H1 (cell line): ENCODE data around the gene C14orf93.

ENCODE experiments used
- BRCA1 ChIP-seq: IDR thresholded peaks from 2 replicates; pipeline ENCODE4 v1.6.1; 2012; ENCODE audit warnings: low read depth, low read length, improper control_type of control experiment
- CHD2 ChIP-seq: IDR thresholded peaks from 2 replicates; pipeline ENCODE4 v1.6.1; 2012; ENCODE audit warnings: low read length, improper control_type of control experiment
- CREB1 ChIP-seq: IDR thresholded peaks from 2 replicates; pipeline ENCODE4 v1.6.1; 2012; ENCODE audit warnings: inconsistent platforms
- EZH2 ChIP-seq: fragments of 200-600 bp; sonication (generic); IDR thresholded peaks from 2 replicates; pipeline ENCODE4 v1.7.1; 2012; ENCODE audit warnings: low read depth, mild to moderate bottlenecking, moderate library complexity, low read length, inconsistent platforms; ENCODE audit not compliant: severe bottlenecking
- POLR2A ChIP-seq, 2 experiments: IDR thresholded peaks; 1 replicate in 1 of 2; 2 replicates in 1 of 2; pipeline ENCODE4 v1.6.1; 2011; ENCODE audit warnings: low read depth in 2 of 2, low read length in 2 of 2, mild to moderate bottlenecking in 2 of 2; ENCODE audit errors: control extremely low read depth in 1 of 2
- POLR2AphosphoS5 ChIP-seq: IDR thresholded peaks from 2 replicates; pipeline ENCODE4 v1.6.1; 2011; ENCODE audit warnings: low read depth, low read length
- RAD21 ChIP-seq, 2 experiments: IDR thresholded peaks in 1 of 2; conservative IDR thresholded peaks in 1 of 2; 2 replicates each; pipeline ENCODE4 v1.6.1; 2011; ENCODE audit warnings: low read depth in 2 of 2, low read length in 2 of 2, improper control_type of control experiment in 1 of 2, inconsistent platforms in 1 of 2, mild to moderate bottlenecking in 1 of 2, moderate library complexity in 1 of 2
- TF ChIP-seq, protein P1 (sequence below), 3 experiments: IDR thresholded peaks; 1 replicate in 2 of 3; 2 replicates in 1 of 3; pipeline versions ENCODE4 v1.5.1 to v1.6.1; 2011; ENCODE audit warnings: low read length in 3 of 3, mild to moderate bottlenecking in 3 of 3, inconsistent platforms in 2 of 3, low read depth in 1 of 3, moderate library complexity in 1 of 3; ENCODE audit not compliant: insufficient read depth in 1 of 3; ENCODE audit errors: control extremely low read depth in 1 of 3

- TF ChIP-seq, protein P1, sequence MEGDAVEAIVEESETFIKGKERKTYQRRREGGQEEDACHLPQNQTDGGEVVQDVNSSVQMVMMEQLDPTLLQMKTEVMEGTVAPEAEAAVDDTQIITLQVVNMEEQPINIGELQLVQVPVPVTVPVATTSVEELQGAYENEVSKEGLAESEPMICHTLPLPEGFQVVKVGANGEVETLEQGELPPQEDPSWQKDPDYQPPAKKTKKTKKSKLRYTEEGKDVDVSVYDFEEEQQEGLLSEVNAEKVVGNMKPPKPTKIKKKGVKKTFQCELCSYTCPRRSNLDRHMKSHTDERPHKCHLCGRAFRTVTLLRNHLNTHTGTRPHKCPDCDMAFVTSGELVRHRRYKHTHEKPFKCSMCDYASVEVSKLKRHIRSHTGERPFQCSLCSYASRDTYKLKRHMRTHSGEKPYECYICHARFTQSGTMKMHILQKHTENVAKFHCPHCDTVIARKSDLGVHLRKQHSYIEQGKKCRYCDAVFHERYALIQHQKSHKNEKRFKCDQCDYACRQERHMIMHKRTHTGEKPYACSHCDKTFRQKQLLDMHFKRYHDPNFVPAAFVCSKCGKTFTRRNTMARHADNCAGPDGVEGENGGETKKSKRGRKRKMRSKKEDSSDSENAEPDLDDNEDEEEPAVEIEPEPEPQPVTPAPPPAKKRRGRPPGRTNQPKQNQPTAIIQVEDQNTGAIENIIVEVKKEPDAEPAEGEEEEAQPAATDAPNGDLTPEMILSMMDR (IDR thresholded peaks at IDR 0.05; ENCODE audit: control extremely low read depth in 1 of 3, insufficient read depth in 1 of 3, low read depth in 1 of 3, low read length in 3 of 3) = no peak
- TF ChIP-seq RAD21 (IDR thresholded peaks at IDR 0.05 in 1 of 2, conservative IDR thresholded peaks at IDR 0.05 in 1 of 2; ENCODE audit: low read depth in 2 of 2, low read length in 2 of 2) (no peak), CREB1 (no peak), EZH2 (no peak), POLR2AphosphoS5 (no peak), BRCA1 (no peak), POLR2A (IDR thresholded peaks at IDR 0.05; ENCODE audit: control extremely low read depth in 1 of 2, low read depth in 2 of 2, low read length in 2 of 2) (no peak), CHD2 (no peak)
These were observed 64.3 kb downstream of the C14orf93 start for GRCh38 chr14:22945642-22946041.
